ENCODE data around the gene TPM1. TPM values are rescaled to one million over a fixed set of nuclear protein-coding genes. Genes with fewer than 3 reads are reported as not detected.

The TPM1 gene
- polyA plus RNA-seq, 4 donors: 466 to 568 (median 528) TPM

- no peak for DNase-seq (ENCODE audit: low read depth in 4 of 4, low spot score in 3 of 4)
Observed at GRCh38 chr15:63040509-63040908, 2.0 kb upstream of the TPM1 start.

GRCh38 chr15:63040954-63041353 is 1.6 kb upstream of the TPM1 start:
- DNase-seq (ENCODE audit: low read depth in 4 of 4, low spot score in 3 of 4): no peak

- DNase-seq (ENCODE audit: low read depth in 4 of 4, low spot score in 3 of 4): no peak
Observed at GRCh38 chr15:63041402-63041973, 1.1 kb upstream of the TPM1 start.

- DNase-seq (ENCODE audit: low read depth in 4 of 4, low spot score in 3 of 4): no peak
Observed at GRCh38 chr15:63042877-63043334, 359 bp downstream of the TPM1 start.

- no peak for DNase-seq (ENCODE audit: low read depth in 4 of 4, low spot score in 3 of 4)
Observed at GRCh38 chr15:63043335-63044076, 959 bp downstream of the TPM1 start.

GRCh38 chr15:63044077-63044644 is 1.6 kb downstream of the TPM1 start:
- DNase-seq (ENCODE audit: low read depth in 4 of 4, low spot score in 3 of 4): no peak

DNA sequence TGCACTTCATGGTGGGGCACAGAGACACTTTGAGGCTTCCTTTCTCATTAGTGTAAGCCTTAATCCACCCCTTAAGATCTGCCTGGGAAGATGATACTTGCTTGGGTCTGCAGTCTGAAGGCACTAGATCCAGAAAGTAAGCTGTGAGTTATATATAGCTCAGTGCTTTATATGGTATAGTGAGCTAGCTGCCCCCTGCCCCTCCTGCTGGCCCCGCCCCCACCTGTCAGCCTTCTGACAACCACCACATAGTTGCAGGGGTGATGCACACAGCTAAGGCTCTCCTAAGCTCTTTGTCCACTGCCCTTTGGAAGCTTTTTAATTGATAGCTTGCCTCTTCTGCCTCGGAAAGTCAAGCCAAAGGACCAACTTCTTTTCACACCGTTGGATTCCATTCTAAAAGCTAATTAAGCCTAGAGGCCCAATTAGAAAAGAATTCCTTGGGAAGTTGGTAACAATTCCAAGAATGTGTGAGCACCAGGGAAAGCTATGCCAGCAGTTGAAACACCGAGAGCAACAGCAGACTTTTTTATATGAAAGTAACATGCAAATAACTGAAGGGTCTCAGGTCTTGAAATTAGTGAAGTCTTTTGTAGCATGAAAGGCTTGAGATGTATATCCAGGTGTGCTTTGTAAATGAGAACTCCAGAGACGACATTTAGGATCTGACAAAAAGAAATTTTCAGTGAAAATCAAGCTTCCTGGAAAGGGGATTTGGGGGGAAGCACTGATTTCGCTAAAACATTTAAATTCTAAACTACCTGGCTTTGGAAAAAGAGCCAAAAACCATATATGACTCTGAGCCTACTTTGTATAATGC is 2.3 kb downstream of the TPM1 start:
- DNase-seq (ENCODE audit: low read depth in 4 of 4, low spot score in 3 of 4): no peak

- no peak for DNase-seq (ENCODE audit: low read depth in 4 of 4, low spot score in 3 of 4)
Observed at GRCh38 chr15:63045465-63045840, 2.9 kb downstream of the TPM1 start.

- DNase-seq (ENCODE audit: low read depth in 4 of 4, low spot score in 3 of 4): no peak
Observed at GRCh38 chr15:63045879-63046278, 3.3 kb downstream of the TPM1 start.

GRCh38 chr15:63046917-63047760 is 4.6 kb downstream of the TPM1 start:
- DNase-seq (ENCODE audit: low read depth in 4 of 4, low spot score in 3 of 4): no peak

DNA sequence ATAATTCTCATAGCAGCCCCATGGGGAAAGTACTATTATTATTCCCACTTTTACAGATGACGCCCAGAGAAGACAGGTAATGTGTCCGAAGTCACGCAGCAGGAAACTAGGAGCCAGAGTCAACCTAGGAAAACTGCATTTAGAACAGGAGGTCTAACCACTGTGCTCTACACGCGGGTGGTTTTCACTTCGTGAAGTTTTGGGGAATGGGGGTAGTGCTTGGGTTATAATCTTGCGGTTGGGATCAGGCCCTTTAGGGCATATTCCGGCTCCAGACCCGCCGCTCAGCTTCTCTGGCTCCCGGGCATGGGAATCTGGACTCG is 5.2 kb downstream of the TPM1 start:
- DNase-seq (ENCODE audit: low read depth in 4 of 4, low spot score in 3 of 4): no peak

DNA sequence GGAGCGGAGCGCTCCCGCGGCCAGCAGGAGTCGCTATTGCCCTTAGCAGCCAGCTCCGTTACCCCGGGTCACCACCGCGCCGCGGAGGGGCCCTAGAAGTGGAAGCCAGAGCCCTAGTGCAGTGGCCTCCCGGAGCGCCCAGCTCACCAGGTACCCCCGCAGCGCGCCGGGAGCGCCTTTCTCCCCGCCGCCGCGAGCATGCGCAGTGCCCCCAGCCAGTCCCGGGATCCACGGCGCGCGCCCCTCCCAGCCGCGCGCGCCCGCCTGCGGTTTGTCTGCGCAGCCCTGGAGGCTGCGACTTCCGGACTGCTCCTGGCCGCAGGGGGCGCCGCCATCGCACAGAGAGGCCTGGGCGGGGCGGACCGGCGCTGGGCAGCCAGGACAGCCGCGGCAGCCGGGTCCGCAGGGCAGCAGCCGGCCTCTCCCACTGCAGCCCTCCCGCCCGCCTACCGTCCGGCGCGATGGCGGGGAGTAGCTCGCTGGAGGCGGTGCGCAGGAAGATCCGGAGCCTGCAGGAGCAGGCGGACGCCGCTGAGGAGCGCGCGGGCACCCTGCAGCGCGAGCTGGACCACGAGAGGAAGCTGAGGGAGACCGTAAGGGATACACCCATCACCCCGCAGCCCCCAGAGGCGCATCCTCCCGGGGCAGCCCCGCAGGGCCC is 5.7 kb downstream of the TPM1 start:
- DNase-seq (ENCODE audit: low read depth in 4 of 4, low spot score in 3 of 4): peak; percentile 83 to 89 (median 86)

- no peak for DNase-seq (ENCODE audit: low read depth in 4 of 4, low spot score in 3 of 4)
Observed at GRCh38 chr15:63048776-63049665, 6.5 kb downstream of the TPM1 start.

DNA sequence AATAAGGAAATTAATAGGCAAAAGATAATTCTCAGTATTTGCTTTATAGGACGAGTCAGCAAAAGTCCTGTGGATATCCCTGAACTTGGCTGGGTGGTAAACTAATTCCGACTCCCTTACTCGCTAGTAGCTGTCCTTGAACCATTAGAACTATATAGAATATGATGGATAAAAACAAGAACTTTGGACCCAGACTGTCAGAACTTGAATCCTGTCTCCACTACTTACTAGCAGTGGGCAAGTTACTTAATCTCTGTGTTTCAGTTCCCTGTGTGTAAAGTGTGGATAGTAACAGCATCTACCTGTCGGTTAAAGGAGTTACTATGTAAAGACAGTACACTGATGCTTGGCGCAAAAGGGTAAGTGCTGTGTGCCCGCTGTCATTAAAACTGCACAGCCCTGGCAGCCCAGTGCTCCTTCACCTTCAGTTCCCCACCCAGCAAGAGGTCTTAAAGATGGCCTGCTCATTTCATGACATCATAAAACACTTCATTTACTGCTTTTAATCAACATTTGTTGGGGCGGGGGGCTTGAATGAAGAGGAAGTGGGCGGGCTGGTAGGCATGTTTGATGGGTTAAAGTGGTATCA is 7.3 kb downstream of the TPM1 start:
- no peak for DNase-seq (ENCODE audit: low read depth in 4 of 4, low spot score in 3 of 4)

GRCh38 chr15:63050731-63051155 is 8.2 kb downstream of the TPM1 start:
- no peak for DNase-seq (ENCODE audit: low read depth in 4 of 4, low spot score in 3 of 4)

- no peak for DNase-seq (ENCODE audit: low read depth in 4 of 4, low spot score in 3 of 4)
Observed at GRCh38 chr15:63051156-63052066, 8.9 kb downstream of the TPM1 start.

DNA sequence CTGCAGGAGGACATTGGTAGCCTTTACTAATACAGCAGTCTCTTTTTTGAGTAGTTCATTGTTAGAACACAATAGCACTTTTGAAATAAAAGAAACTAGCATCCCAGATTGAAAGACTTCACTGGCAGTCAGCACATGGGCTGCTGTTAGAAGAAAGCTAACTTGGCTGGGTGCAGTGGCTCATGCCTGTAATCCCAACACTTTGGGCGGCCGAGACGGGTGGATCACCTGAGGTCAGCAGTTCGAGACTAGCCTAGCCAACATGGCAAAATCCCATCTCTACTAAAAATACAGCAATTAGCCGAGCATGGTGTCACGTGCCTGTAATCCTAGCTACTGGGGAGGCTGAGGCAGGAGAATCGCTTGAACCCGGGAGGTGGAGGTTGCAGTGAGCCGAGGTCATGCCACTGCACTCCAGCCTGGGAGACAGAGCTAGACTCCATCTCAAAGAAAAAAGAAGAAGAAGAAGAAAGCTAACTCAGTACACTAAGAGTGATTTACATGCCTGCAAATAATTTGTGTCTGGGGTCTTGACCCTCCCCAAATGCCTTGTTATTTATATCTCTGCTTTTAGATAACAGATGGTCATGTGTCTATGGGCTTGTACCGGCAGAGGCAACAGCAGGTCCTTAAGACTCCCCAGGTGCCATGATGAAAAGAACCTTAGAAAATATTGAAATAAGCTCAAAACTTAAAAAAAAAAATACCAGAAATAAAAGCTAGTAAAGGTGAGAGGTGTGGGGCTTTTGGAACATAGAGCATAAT is 9.7 kb downstream of the TPM1 start:
- DNase-seq (ENCODE audit: low read depth in 4 of 4, low spot score in 3 of 4): no peak

Data from left renal pelvis (tissue), 4 donors.